ENCODE data around the gene USP32. TPM values are rescaled to one million over a fixed set of nuclear protein-coding genes. Genes with fewer than 3 reads are reported as not detected.
A peak's percentile ranks its signal among the peaks of the same experiment; 100 is the strongest.
"Not testable (repeated sequence)": the region's sequence is repeated elsewhere in the genome, so short reads cannot be mapped to it uniquely, and the experiment has no call there.

Gene USP32
- total and polyA plus RNA-seq, 4 donors: 46.6 to 103 (median 52.1) TPM

GRCh38 chr17:60186372-60186771, 205.6 kb downstream of the USP32 start:
- H3K9me3 ChIP-seq (ENCODE audit: control insufficient read depth, insufficient read depth, low read length); H3K4me3 ChIP-seq (ENCODE audit: low read depth, low read length); H3K27ac ChIP-seq (ENCODE audit: low read depth, low read length); DNase-seq (ENCODE audit: low read depth in 4 of 6, low spot score in 6 of 6); H3K4me1 ChIP-seq (ENCODE audit: control insufficient read depth, insufficient read depth, low read length); H3K27me3 ChIP-seq (ENCODE audit: control insufficient read depth, insufficient read depth, low read length): not testable (repeated sequence)
- no CpG with 5 or more reads among the region's 1 CpG for WGBS (ENCODE audit: insufficient coverage)
- peaks cover 25% of the 10 kb centered on the region for H3K36me3 ChIP-seq (ENCODE audit: control insufficient read depth, insufficient read depth, low read length)

- H3K27ac ChIP-seq (ENCODE audit: low read depth, low read length); DNase-seq (ENCODE audit: low read depth in 4 of 6, low spot score in 6 of 6); H3K9me3 ChIP-seq (ENCODE audit: control insufficient read depth, insufficient read depth, low read length); H3K4me1 ChIP-seq (ENCODE audit: control insufficient read depth, insufficient read depth, low read length); H3K27me3 ChIP-seq (ENCODE audit: control insufficient read depth, insufficient read depth, low read length); H3K4me3 ChIP-seq (ENCODE audit: low read depth, low read length): not testable (repeated sequence)
- H3K36me3 ChIP-seq (ENCODE audit: control insufficient read depth, insufficient read depth, low read length): peaks cover 22% of the 10 kb centered on the region
- no CpG with 5 or more reads among the region's 1 CpG for WGBS (ENCODE audit: insufficient coverage)
Measured at GRCh38 chr17:60180380-60180779, 211.6 kb downstream of the USP32 start.

- not testable (repeated sequence) for H3K27me3 ChIP-seq (ENCODE audit: control insufficient read depth, insufficient read depth, low read length); DNase-seq (ENCODE audit: low read depth in 4 of 6, low spot score in 6 of 6); H3K4me1 ChIP-seq (ENCODE audit: control insufficient read depth, insufficient read depth, low read length); H3K4me3 ChIP-seq (ENCODE audit: low read depth, low read length); H3K9me3 ChIP-seq (ENCODE audit: control insufficient read depth, insufficient read depth, low read length); H3K27ac ChIP-seq (ENCODE audit: low read depth, low read length)
- no CpG with 5 or more reads among the region's 2 CpGs for WGBS (ENCODE audit: insufficient coverage)
- peaks cover 14% of the 10 kb centered on the region for H3K36me3 ChIP-seq (ENCODE audit: control insufficient read depth, insufficient read depth, low read length)
Measured at GRCh38 chr17:60178180-60178579, 213.8 kb downstream of the USP32 start.

GRCh38 chr17:60176763-60177162, 215.2 kb downstream of the USP32 start:
- H3K27ac ChIP-seq (ENCODE audit: low read depth, low read length); H3K36me3 ChIP-seq (ENCODE audit: control insufficient read depth, insufficient read depth, low read length); H3K4me1 ChIP-seq (ENCODE audit: control insufficient read depth, insufficient read depth, low read length); DNase-seq (ENCODE audit: low read depth in 4 of 6, low spot score in 6 of 6); H3K27me3 ChIP-seq (ENCODE audit: control insufficient read depth, insufficient read depth, low read length); H3K4me3 ChIP-seq (ENCODE audit: low read depth, low read length); H3K9me3 ChIP-seq (ENCODE audit: control insufficient read depth, insufficient read depth, low read length): not testable (repeated sequence)
- 88% methylated on average over 4 of the region's 5 CpGs for WGBS (ENCODE audit: insufficient coverage)

- H3K9me3 ChIP-seq (ENCODE audit: control insufficient read depth, insufficient read depth, low read length); DNase-seq (ENCODE audit: low read depth in 4 of 6, low spot score in 6 of 6); H3K36me3 ChIP-seq (ENCODE audit: control insufficient read depth, insufficient read depth, low read length); H3K4me3 ChIP-seq (ENCODE audit: low read depth, low read length); H3K27me3 ChIP-seq (ENCODE audit: control insufficient read depth, insufficient read depth, low read length); H3K27ac ChIP-seq (ENCODE audit: low read depth, low read length); H3K4me1 ChIP-seq (ENCODE audit: control insufficient read depth, insufficient read depth, low read length): not testable (repeated sequence)
- WGBS (ENCODE audit: insufficient coverage): 88% methylated on average over 3 of the region's 6 CpGs
Measured at GRCh38 chr17:60174767-60175166, 217.2 kb downstream of the USP32 start.

GRCh38 chr17:60174035-60174434, 217.9 kb downstream of the USP32 start:
- DNase-seq (ENCODE audit: low read depth in 4 of 6, low spot score in 6 of 6): no peak
- Histone ChIP-seq H3K4me1 (ENCODE audit: control insufficient read depth, insufficient read depth, low read length) (peaks cover 3% of the 10 kb centered on the region), H3K4me3 (ENCODE audit: low read depth, low read length) (no peak overlapping the region), H3K27ac (ENCODE audit: low read depth, low read length) (no peak overlapping the region), H3K27me3 (ENCODE audit: control insufficient read depth, insufficient read depth, low read length) (no peaks in the 10 kb centered on the region), H3K36me3 (ENCODE audit: control insufficient read depth, insufficient read depth, low read length) (peaks cover 2% of the 10 kb centered on the region), H3K9me3 (ENCODE audit: control insufficient read depth, insufficient read depth, low read length) (no peaks in the 10 kb centered on the region)
- 92% methylated on average over 3 of the region's 3 CpGs for WGBS (ENCODE audit: insufficient coverage)

- H3K36me3 ChIP-seq (ENCODE audit: control insufficient read depth, insufficient read depth, low read length): peaks cover 2% of the 10 kb centered on the region
- DNase-seq (ENCODE audit: low read depth in 4 of 6, low spot score in 6 of 6): peak in 1 of 6 donors; percentile 38
- H3K27me3 ChIP-seq (ENCODE audit: control insufficient read depth, insufficient read depth, low read length): no peaks in the 10 kb centered on the region
- WGBS (ENCODE audit: insufficient coverage): 51% methylated on average over 2 of the region's 2 CpGs
- peaks cover 3% of the 10 kb centered on the region for H3K4me1 ChIP-seq (ENCODE audit: control insufficient read depth, insufficient read depth, low read length)
- H3K9me3 ChIP-seq (ENCODE audit: control insufficient read depth, insufficient read depth, low read length): no peaks in the 10 kb centered on the region
- H3K4me3 ChIP-seq (ENCODE audit: low read depth, low read length): no peak overlapping the region
- H3K27ac ChIP-seq (ENCODE audit: low read depth, low read length): no peak overlapping the region
Measured at GRCh38 chr17:60173304-60173819, 218.6 kb downstream of the USP32 start.

- peaks cover under 1% of the 10 kb centered on the region for H3K36me3 ChIP-seq (ENCODE audit: control insufficient read depth, insufficient read depth, low read length)
- H3K27ac ChIP-seq (ENCODE audit: low read depth, low read length): no peak overlapping the region
- no peak for DNase-seq (ENCODE audit: low read depth in 4 of 6, low spot score in 6 of 6)
Measured at GRCh38 chr17:60171753-60172079, 220.2 kb downstream of the USP32 start.

GRCh38 chr17:60170835-60171752, 220.8 kb downstream of the USP32 start:
- Histone ChIP-seq H3K4me1 (ENCODE audit: control insufficient read depth, insufficient read depth, low read length) (peaks cover 3% of the 10 kb centered on the region), H3K9me3 (ENCODE audit: control insufficient read depth, insufficient read depth, low read length) (no peaks in the 10 kb centered on the region), H3K27me3 (ENCODE audit: control insufficient read depth, insufficient read depth, low read length) (no peaks in the 10 kb centered on the region), H3K36me3 (ENCODE audit: control insufficient read depth, insufficient read depth, low read length) (no peaks in the 10 kb centered on the region), H3K27ac (ENCODE audit: low read depth, low read length) (no peak overlapping the region), H3K4me3 (ENCODE audit: low read depth, low read length) (no peak overlapping the region)
- no peak for DNase-seq (ENCODE audit: low read depth in 4 of 6, low spot score in 6 of 6)
- 73% methylated on average over 3 of the region's 8 CpGs for WGBS (ENCODE audit: insufficient coverage)

More at GRCh38 chr17:60171753-60172079, 220.2 kb downstream of the USP32 start:
- no peak overlapping the region for H3K4me3 ChIP-seq (ENCODE audit: low read depth, low read length)
- WGBS (ENCODE audit: insufficient coverage): 97% methylated on average over 8 of the region's 8 CpGs
- H3K4me1 ChIP-seq (ENCODE audit: control insufficient read depth, insufficient read depth, low read length): peaks cover 3% of the 10 kb centered on the region
- H3K27me3 ChIP-seq (ENCODE audit: control insufficient read depth, insufficient read depth, low read length): no peaks in the 10 kb centered on the region
- no peaks in the 10 kb centered on the region for H3K9me3 ChIP-seq (ENCODE audit: control insufficient read depth, insufficient read depth, low read length)
